SHP77 (cell line): Measurements from ENCODE around the gene SCN4B.

Experiments
- DNase-seq, 2 experiments: peaks; one replicate each; lab custom pipeline; 2025; lab: John Stamatoyannopoulos, UW

SCN4B gene

GRCh38 chr11:118174006-118174567, 21.5 kb upstream of the SCN4B start:
- no peak for DNase-seq

DNA sequence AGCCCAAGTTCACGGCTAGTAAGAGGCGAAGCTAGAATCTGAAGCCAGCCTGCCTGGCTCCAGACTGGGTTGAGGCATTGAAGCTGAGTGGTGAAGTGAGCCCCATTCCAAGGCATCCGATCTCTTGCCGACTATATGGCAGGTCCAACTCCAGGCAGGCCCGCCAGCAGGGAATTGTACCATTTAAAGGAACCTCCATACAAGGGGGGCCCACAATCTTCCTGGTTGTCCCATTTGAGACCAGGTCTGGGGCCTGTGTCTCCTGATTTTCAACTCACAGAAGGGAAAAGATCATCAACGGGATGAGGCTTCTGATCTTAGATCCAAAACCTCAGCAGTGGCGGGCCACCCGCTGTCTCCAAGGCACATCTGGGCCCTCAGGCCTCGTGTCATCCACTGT, 19.7 kb upstream of the SCN4B start:
- DNase-seq: no peak

DNA sequence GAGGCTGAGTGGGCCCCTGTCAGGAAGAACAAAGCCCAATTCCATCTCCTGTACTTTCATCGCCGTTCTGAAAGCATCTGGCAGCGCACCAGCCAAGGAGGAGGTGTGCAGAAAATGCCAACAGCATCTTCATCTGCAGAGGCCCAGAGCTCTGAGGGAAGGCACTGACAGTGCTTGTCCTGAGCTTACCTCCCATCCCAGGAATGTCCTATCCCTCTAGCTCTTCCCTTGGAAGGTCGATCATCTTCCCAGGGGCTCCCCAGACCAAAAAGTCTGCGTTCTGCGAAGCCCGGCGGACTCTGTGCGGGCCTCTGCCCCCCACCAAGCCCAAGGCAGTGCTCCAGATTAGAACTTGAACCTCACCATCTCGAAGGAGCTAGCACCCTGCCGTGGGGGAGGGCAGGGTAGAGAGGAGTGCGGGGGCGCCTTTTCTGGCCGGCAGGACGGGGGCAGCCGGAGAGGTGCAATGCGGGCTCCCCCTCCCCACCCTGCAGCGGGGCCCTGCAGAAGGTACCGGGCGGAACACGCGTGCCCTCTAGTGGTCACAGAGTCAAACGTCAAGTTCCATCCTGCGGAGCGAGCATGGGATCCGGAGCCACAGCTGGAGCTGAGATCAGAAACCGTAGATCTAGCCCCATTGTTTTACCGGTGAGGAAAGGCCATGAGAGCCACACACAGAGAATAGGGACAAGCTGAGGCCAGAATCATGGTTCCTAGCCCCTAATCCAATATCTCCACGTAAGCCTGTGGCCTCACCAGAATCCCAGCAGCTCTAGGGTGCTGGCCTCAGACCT, 18.8 kb upstream of the SCN4B start:
- DNase-seq: peak; percentile 34 to 64

- DNase-seq: no peak
Observed at GRCh38 chr11:118170882-118171268, 18.3 kb upstream of the SCN4B start.

- DNase-seq: no peak
Observed at GRCh38 chr11:118170231-118170630, 17.6 kb upstream of the SCN4B start.

GRCh38 chr11:118169300-118170140, 16.9 kb upstream of the SCN4B start:
- no peak for DNase-seq

DNA sequence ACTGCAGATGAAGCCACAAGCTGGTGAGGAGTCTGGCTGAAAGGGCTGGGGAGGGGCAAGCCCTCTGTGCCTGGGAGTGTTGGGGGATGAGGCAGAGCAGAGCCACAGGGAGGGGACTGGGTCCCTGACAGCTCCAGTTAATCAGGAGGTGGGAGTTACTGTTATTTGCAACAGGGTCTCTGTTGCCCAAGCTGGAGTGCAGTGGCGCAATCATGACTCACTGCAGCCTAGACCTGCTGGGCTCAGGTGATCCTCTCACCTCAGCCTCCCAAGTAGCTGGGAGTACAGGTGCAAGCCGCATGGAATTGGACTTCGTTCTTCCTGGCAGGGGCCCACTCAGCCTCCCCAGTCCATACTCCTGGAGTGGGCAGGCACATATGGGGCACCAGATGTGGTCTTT, 16.1 kb upstream of the SCN4B start:
- DNase-seq: no peak

GRCh38 chr11:118168316-118168715, 15.7 kb upstream of the SCN4B start:
- DNase-seq: no peak

GRCh38 chr11:118167906-118168305, 15.3 kb upstream of the SCN4B start:
- no peak for DNase-seq

DNA sequence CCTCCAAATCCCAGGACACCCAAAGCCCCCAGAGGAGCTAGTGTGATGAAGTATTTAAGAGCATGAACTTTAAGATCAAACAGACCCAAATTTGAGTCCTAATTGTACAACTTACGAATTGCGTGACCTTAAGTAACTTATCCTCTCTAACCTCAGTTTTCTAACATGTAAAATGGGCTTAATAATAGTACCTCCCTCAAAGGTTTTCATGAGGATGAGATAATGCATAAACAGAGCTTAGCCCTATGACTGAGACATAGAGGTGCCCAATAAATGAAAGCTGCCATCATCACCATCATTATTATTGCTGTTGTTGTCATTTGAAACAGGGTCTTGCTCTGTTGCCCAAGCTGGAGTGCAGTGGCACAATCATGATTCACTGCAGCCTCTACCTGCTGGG, 14.6 kb upstream of the SCN4B start:
- DNase-seq: no peak

- DNase-seq: no peak
Observed at GRCh38 chr11:118166641-118167040, 14.0 kb upstream of the SCN4B start.

DNA sequence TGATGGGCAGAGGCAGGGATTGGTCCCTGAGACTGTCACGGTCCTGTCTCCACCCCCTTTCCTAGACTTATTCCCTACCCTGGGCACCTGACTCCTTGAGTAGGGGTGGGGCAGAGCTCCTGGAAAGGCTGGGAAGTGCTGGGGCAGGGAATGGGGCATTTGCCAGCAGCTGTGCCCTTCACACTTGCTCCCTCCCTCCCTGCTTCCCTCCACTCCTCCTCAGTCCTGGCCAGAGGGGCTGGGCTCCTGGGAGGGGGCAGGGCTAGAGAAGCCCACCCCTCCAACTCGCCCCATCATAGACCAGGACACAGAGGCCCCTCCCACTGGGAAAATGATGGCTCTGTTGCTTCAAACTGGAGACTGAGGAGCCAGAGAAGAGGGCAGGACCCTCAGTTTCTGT, 12.3 kb upstream of the SCN4B start:
- no peak for DNase-seq

GRCh38 chr11:118163494-118163893, 10.9 kb upstream of the SCN4B start:
- DNase-seq: no peak

DNA sequence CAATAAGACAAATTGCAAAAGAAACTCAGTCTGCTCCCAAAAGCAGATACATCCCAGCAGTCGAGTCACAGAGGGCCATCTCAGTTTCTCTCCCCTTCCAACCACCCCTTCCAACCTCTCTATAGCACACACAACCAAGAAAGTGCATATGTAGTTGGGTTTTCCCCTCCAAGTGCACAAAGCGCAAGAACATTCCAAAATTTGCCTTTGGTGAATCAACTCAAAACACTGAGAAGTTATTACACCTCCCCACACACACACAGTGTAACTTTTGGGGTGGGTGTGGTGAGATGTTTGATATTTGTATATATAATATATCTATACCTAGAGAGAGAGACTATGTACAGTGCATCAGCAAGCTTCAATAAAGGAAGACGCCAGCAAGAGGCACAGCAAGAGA, 10.2 kb upstream of the SCN4B start:
- DNase-seq: no peak

GRCh38 chr11:118161786-118162185, 9.2 kb upstream of the SCN4B start:
- DNase-seq: no peak

DNA sequence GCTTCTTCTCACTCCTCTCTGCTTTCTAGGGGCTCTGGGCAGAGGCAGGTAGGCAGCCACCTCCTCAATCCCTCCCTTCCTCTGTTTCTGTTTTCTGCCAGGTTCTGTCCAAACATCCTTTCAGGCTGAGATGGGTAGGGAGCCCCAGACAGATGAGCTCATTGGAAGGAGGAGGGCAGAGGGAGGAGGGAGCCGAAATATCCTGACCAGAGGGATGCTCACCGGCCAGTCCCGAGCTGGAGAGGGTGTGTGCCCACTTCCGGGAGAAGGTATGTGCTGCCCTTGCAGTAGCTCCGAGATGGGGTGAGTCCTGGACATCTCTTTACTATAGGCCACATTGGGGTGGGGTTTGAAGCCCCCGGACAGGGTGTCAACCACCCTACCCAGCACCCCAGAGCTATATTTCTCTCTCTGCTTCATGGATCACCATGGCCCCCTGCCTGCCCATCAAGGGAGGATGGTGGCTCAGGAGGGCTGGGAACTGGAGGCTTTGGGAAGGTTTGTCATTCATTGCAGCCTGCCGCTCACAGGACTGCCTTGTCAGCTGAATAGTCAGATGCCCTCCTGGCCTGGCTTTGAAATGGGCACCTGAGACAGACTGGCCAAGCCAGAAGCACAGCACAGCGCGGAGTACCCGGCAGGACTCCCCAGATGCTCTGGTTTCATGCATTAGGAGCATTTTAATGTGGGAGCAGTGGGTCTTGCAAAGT, 4.7 kb upstream of the SCN4B start:
- no peak for DNase-seq

DNA sequence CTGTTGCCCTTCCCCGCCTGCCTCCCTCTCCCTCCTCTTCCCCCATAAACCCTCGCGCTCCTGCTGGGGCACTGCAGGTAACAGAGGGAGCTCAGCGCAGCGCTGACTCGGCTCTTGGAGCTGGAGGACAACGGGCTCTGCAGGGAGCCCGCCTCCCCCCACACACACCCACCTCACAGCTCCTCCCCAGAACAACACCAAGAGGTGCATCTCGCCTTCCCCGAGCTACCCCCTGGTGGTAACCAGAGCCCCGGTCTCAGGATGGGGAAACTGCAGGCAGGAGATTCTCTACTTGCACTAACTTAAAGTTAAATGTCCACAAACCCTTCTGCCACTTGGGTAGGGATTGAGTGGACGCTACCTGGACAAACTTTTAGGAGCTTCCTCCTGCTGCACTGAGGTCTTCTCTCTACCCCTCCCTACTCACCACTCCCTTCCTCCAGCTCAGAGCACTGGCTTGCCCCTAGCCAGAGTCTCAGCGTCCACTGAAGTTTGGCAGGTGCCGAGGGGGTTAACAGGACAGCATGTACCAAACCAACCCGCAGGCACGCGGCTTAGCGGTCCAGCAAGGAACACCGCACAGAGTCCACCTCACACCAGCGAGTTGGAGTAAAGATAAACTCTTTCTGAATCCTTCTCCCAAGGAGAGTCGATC, 4.0 kb upstream of the SCN4B start:
- DNase-seq: no peak

- no peak for DNase-seq
Observed at GRCh38 chr11:118155776-118156530, 3.3 kb upstream of the SCN4B start.

DNA sequence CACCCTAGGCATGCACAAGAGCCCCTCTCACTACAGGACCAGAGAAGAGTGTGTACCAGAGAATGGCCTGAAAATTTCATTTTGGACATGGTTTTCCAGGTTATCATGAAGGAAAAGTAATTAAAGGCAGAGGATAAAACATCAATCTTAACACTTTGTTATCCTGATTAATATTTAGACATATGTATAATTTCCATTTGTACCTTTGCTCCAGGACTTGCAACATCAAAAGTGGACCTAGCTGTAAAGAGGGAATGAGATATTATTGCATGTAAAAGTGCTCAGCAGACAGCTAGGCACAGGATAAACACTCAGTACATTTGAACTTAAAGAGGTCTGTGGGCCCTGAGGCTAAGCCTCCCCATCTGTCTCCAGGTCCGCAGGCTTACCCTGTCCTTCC, 2.0 kb upstream of the SCN4B start:
- no peak for DNase-seq

DNA sequence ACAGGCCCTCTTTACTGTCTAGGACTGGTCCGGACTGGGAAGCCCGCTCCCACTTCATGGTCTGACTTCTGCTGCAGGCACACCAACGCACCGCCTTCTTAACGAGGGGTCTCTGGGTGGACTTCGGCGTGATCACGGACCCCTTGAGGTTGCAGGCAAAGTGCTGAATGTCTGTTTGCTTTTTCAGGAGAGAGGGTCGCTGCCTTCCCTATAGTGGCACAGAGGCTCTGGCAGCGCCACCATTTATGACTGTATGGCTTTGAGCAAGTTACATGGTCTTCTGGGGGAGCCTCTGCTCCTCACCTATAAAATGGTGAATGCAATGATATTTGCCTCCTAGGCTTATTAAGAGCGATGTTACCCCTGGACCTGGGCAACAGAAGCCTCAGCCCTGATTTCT, 1.4 kb upstream of the SCN4B start:
- no peak for DNase-seq

DNA sequence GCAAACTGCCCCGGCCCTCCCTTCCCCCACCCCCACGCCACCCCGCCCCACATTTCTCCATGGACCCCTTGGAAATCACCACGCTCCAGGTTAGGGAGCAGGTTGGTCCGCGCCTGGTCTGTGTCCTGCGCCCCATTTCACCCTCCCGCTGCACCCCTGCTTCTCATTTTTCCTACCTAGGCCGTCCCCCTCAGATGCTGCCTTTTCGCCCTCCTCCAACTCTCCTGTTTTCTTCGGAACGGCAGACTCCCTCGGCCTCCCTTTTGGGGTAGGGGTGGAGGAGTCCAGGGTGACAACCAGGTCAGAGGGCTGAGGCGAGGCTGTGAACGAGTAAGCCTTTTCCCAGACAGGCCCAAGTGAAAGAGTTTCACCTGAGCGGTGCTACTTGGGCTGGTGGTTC, 893 bp upstream of the SCN4B start:
- no peak for DNase-seq
